Smooth muscle cell (in vitro differentiated cells): ENCODE data around the gene SNAPC4. TPM values are rescaled to one million over a fixed set of nuclear protein-coding genes. Genes with fewer than 3 reads are reported as not detected.
A peak's percentile ranks its signal among the peaks of the same experiment; 100 is the strongest.

ENCODE experiments used
- DNase-seq: peaks from one replicate; lab custom pipeline; 2025; ENCODE audit not compliant: unreplicated experiment; lab: John Stamatoyannopoulos, UW
- H2AFZ ChIP-seq: fragments of 200-600 bp; sonication (generic); 2 replicates; pipeline ENCODE4 v1.6.0; 2016; ENCODE audit warnings: antibody characterized with exemption, low read depth, mild to moderate bottlenecking
- H3F3A ChIP-seq: fragments of 200-600 bp; sonication (generic); 2 replicates; pipeline ENCODE4 v1.6.0; 2017; ENCODE audit warnings: antibody characterized with exemption, low read depth
- H3K27ac ChIP-seq: fragments of 200-600 bp; sonication (generic); 2 replicates; pipeline ENCODE4 v1.5.1; 2016; ENCODE audit warnings: low read depth, mild to moderate bottlenecking
- H3K27me3 ChIP-seq: fragments of 200-600 bp; sonication (generic); 2 replicates; pipeline ENCODE4 v1.6.1; 2016; ENCODE audit warnings: low read depth, mild to moderate bottlenecking
- H3K36me3 ChIP-seq: fragments of 200-600 bp; sonication (generic); 2 replicates; pipeline ENCODE4 v1.5.1; 2016; ENCODE audit warnings: low read depth
- H3K4me1 ChIP-seq: fragments of 200-600 bp; sonication (generic); 2 replicates; pipeline ENCODE4 v1.5.1; 2016; ENCODE audit warnings: low read depth
- H3K4me2 ChIP-seq: fragments of 200-600 bp; sonication (generic); 2 replicates; pipeline ENCODE4 v1.6.0; 2016; ENCODE audit warnings: mild to moderate bottlenecking
- H3K4me3 ChIP-seq: fragments of 200-600 bp; sonication (generic); 2 replicates; pipeline ENCODE4 v1.5.1; 2016; ENCODE audit warnings: mild to moderate bottlenecking
- H3K79me2 ChIP-seq: fragments of 200-600 bp; sonication (generic); 2 replicates; pipeline ENCODE4 v1.6.0; 2016; ENCODE audit warnings: low read depth, mild to moderate bottlenecking
- H3K9ac ChIP-seq: fragments of 200-600 bp; sonication (generic); 2 replicates; pipeline ENCODE4 v1.6.0; 2016; ENCODE audit warnings: low read depth
- H3K9me3 ChIP-seq: fragments of 200-600 bp; sonication (generic); replicated peaks from 2 replicates; pipeline ENCODE4 v1.5.1; 2016; ENCODE audit warnings: low read depth
- H4K20me1 ChIP-seq: fragments of 200-600 bp; sonication (generic); 2 replicates; pipeline ENCODE4 v1.6.0; 2016; ENCODE audit warnings: low read depth
- CTCF ChIP-seq: fragments of 200-600 bp; sonication (generic); IDR thresholded peaks from 2 replicates; pipeline ENCODE4 v1.5.1; 2017; ENCODE audit warnings: borderline replicate concordance, mild to moderate bottlenecking, antibody characterized with exemption; ENCODE audit not compliant: insufficient read depth, poor library complexity, severe bottlenecking
- WGBS: methylation state at CpG from one replicate; pipeline ENCODE4 v1.1.7; 2016; ENCODE audit warnings: low lambda C conversion rate; 5-methylcytosine and 5-hydroxymethylcytosine counted together
- polyA plus RNA-seq: library from polyadenylated mRNA; unstranded; fragments of >200 nt; fragmentation: Nextera tagmentation; extraction: Ambion mirVana; gene quantifications from 2 replicates; pipeline ENCODE4 v1.2.1, GENCODE V29; 2016
- total RNA-seq: library from RNA; depleted of rRNA; stranded (reverse); fragments of >200 nt; gene quantifications from 2 replicates; pipeline ENCODE4 v1.2.3, GENCODE V29; 2014

Gene SNAPC4
- total and polyA plus RNA-seq, 2 experiments from 2014 or later = 4.2 to 9.0 TPM

GRCh38 chr9:136362450-136362784, 37.6 kb downstream of the SNAPC4 start:
- Histone ChIP-seq H3F3A (no peaks in the 10 kb centered on the region), H3K27ac (no peak overlapping the region), H3K79me2 (no peaks in the 10 kb centered on the region), H3K9me3 (no peaks in the 10 kb centered on the region), H3K9ac (no peak overlapping the region), H3K4me2 (peak overlapping the region; percentile 76), H2AFZ (no peak overlapping the region), H3K27me3 (no peaks in the 10 kb centered on the region), H4K20me1 (peaks cover 7% of the 10 kb centered on the region), H3K4me3 (no peak overlapping the region), H3K36me3 (no peaks in the 10 kb centered on the region), H3K4me1 (no peaks in the 10 kb centered on the region)
- WGBS = 88% methylated on average over 6 of the region's 6 CpGs
- DNase-seq = no peak
- TF ChIP-seq CTCF = no peak

- H3K9me3 ChIP-seq = no peaks in the 10 kb centered on the region
- H3K27me3 ChIP-seq = no peaks in the 10 kb centered on the region
- H4K20me1 ChIP-seq = peaks cover 7% of the 10 kb centered on the region
- no peak overlapping the region for H3K9ac ChIP-seq
- no peak for TF ChIP-seq CTCF
- H3K4me2 ChIP-seq = no peak overlapping the region
- no peak overlapping the region for H3K27ac ChIP-seq
- WGBS = 84% methylated on average over 26 of the region's 26 CpGs
- H2AFZ ChIP-seq = no peak overlapping the region
- H3K4me3 ChIP-seq = no peak overlapping the region
- H3K36me3 ChIP-seq = no peaks in the 10 kb centered on the region
- no peaks in the 10 kb centered on the region for H3F3A ChIP-seq
- no peak for DNase-seq
- no peaks in the 10 kb centered on the region for H3K4me1 ChIP-seq
- H3K79me2 ChIP-seq = no peaks in the 10 kb centered on the region
These were observed 38.1 kb downstream of the SNAPC4 start for GRCh38 chr9:136361754-136362449.

- Histone ChIP-seq H3K79me2 (no peaks in the 10 kb centered on the region), H4K20me1 (peaks cover 7% of the 10 kb centered on the region), H3K9ac (no peak overlapping the region), H3K36me3 (no peaks in the 10 kb centered on the region), H3K4me2 (no peak overlapping the region), H3K27me3 (no peaks in the 10 kb centered on the region), H3K4me1 (no peaks in the 10 kb centered on the region), H3F3A (no peaks in the 10 kb centered on the region), H3K27ac (peak overlapping the region; percentile 42), H3K9me3 (no peaks in the 10 kb centered on the region), H3K4me3 (no peak overlapping the region), H2AFZ (no peak overlapping the region)
- no peak for DNase-seq
- TF ChIP-seq CTCF = no peak
- 73% methylated on average over 43 of the region's 43 CpGs for WGBS
These were observed 38.8 kb downstream of the SNAPC4 start for GRCh38 chr9:136361047-136361753.
